Stimulated activated CD4-positive, alpha-beta T cell treated with anti-CD3 and anti-CD28 coated beads, Interleukin-2, amount 100 ng/mL, for 4 hours (primary cell): ENCODE data around the gene ITIH1.
"Not testable (repeated sequence)": the region's sequence is repeated elsewhere in the genome, so short reads cannot be mapped to it uniquely, and the experiment has no call there.

Experiments used
- DNase-seq: peaks from one replicate; pipeline ENCODE4 v3.0.0-alpha.2; 2020; ENCODE audit warnings: low read depth

The ITIH1 gene

DNA sequence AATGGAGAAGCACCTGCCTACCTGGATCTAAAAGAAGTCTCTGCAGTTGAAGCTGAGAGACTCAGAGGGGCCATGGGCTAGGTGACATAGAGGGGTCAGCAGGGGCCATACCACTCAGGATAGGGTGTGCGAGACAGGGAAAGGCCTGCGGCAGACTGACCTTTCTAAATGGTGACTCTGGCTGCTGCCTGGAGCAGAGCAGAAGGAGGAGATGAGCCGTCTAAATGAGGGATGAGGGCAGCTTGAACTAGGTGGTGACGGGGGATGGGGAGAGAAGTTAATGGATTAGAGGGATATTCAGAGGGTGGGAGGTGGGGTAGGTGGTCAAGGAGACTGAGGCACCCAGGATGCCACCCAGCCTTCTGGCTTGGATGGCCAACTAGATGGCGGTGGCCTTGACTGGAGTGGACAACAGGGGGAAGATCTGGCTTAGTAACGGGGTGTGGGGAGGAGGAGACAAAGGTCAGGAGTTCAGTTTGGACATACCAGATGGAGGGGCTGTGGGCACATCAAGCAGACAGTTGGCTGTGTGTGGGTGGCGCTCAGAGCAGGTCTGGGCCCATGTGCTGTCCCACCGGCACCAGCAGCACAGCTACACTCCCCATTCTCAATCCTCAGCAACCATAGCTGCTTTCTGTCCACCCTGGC lies 3.2 kb upstream of the ITIH1 start:
- DNase-seq, result no peak

DNA sequence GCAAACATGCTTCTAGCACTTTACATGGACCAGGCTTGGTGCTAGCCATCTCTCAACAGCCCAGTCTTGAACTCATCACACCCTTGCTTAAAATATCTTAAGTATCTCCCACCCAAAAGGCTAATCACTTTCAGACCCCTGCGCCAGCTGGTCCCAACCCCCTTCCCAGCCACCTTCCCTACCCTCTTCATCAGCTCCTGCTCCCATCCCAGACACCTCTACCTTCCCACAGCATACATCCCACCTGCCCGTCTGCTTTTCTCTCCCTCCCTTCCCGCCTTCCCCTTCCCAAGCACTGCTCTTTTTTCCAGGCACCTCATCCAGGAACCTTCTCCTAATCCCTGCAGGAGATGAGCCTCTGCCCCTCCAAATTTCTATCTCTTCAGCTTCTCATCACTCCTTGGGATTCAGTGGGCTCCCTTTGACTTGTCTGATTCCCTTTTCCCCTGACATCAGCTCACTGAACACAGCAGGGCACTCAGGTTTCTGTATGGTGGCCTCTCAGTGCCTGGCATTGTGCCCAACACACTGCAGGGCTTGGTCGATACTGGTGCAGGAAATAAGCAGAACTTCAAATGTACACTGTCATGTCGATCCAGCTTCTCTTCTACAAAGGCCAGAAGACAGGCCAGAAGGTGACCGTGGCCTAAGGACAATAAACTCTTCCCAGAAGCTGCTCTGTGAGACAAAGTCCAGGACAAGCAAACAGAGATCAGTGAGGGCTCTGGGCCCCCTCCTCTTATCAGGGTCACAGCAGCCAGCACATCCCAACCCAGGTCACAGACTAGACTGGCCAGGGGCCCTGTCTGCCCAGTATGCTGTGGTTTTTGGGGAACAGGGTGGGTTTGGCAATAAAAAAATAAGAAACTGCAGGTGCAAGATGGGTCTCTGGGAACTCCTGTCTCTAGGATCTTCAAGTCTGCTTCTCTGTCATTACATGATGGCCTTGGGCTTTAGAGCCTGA lies 2.2 kb upstream of the ITIH1 start:
- DNase-seq, result no peak

DNA sequence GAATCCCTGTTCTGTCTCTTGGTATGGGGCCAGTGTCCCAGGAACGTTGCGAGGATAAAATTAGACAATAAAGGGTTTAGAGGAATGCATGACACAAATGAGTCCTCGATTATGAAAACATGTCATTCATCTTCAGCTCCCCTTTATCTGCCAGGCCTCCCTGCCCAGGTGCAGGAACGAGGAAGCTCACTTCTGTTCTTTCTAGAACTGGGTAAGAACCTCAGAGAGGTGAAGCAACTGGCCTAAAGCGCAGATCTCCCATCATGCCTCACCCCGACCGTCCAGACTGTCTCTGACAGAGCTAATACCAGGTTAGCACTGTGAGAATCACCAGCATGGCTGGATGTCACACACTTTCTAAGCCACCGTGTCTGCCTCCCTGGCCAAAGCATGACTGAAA lies 1.5 kb upstream of the ITIH1 start:
- DNase-seq, result no peak

DNA sequence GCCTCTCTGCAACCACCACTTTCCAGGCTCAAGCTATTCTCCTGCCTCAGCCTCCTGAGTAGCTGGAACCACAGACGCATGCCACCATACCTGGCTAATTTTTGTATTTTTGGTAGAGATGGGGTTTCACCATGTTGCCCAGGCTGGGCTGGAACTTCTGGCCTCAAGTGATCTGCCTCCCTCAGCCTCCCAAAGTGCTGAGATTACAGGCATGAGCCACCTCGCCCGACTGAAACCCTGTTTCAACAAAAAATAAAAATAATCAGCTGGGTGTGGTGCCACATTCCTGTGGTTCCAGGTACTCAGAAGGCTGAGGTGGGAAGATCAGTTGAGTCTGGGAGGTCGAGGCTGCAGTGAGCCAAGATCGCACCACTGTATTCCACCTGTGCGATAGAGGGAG lies 913 bp upstream of the ITIH1 start:
- not testable (repeated sequence) for DNase-seq

DNA sequence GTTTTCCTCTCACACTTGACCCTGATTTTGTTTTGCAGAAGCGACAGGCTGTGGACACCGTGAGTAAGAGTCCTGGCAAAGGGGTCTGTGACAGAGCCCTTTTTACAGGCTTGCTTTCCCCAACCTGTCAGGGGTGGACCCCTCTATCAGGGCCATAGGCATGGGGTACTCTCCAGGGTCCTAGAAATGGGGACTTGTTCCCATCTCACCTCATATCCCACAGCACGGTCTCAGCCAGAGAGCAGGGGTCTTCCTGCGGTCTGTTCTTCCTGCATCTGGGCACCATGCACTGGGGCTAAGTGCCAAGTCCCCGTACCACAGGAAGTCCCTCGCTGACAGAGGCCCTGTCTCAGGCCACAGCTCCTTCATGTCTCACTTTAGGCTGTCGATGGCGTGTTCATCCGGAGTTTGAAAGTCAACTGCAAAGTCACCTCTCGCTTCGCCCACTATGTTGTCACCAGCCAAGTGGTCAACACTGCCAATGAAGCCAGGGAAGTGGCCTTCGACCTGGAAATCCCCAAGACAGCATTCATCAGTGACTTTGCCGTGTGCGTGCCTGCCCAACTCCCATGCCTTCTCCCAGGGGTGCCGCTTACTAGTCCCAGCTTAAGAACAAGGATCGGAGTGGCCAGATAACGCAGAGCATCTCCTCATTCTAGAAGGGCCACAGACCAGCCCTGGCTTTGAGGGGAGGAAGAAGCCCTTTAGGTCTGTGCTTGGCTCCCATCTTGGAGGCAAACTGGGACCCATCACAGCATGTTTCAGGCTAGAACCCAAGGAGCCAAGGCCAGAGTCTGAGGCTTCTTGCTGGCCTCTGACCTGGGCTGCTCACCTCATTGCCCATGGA lies 783 bp downstream of the ITIH1 start:
- DNase-seq, result no peak

DNA sequence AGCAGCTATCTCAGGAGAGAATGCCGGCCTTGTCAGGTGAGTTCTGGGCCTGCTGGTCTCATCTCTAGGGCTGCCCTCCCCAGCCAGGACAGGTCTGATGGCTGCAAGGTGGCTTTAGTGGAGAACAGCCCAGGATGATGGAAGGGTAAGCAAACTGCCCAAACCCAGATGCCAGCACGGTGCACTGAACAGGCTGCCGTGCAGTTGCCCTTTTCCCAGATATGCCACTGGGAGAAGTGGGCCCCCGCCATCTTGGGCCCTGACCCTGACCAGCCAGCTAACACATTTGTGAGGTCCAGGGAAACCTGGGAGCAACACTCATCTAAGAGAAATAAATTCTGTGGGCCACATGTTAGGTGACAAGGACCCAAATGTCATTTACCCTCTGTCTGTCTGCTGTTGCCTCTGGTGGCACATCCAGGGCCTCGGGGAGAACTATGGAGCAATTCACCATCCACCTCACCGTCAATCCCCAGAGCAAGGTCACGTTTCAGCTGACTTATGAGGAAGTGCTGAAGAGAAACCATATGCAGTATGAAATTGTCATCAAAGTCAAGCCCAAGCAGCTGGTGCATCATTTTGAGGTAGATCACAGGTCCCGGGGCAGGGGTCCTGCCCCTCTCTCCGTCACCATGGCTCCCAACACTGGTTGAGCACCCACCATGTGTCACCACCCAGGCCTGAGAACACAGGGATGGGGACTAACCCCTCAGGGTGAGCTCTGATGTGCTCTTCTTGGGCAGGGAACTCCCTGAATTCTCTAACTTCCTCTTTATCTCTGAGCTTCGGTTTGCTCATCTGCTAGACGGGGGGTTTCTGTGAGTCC lies 1.8 kb downstream of the ITIH1 start:
- DNase-seq, result no peak

DNA sequence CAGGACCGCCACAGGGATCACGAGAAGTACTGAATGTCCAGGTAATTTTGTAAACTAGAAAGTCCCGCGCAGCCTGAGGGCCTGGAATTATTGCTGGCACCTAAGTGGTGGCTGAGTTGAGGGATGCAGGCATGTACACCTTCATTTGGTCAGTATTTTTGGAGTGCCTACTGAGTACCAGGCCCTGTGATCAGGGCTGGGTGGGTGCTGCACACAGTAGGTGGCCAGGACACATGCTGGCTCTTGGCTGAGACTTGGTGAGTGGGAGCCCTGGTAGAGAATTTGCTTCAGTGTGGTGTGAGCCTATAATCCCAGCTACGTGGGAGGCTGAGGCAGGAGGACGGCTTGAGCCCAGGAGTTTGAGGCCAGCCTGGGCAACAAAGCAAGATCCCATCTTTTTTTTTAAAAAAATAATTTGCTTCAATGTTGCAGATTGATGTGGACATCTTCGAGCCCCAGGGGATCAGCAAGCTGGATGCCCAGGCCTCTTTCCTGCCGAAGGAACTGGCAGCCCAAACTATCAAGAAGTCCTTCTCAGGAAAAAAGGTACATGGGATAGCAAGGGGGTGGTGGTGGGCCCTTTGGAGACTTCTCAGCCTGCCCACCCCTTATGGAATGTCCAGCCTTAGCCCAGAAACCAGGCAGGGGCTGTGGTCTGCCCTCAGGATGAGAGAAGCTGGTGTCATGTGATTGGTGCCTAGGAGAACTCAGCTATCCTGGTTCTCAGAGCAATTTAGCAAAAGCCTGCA lies 2.6 kb downstream of the ITIH1 start:
- no peak for DNase-seq

DNA sequence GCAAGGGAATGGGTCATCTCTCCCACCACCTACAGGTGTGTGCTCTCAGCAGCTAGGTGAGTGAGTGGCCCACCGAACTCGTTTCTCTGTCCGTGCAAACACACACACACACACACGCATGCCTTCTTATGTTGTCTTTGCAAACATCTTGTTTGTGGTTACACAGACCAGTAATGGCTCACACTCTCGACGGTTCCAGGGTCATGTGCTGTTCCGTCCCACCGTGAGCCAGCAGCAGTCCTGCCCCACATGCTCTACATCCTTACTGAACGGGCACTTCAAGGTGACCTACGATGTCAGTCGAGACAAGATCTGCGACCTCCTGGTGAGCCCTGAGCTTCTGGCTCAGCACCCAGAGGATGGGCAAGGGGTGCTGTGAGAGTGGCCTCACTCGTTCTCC lies 4.3 kb downstream of the ITIH1 start:
- DNase-seq, result no peak

DNA sequence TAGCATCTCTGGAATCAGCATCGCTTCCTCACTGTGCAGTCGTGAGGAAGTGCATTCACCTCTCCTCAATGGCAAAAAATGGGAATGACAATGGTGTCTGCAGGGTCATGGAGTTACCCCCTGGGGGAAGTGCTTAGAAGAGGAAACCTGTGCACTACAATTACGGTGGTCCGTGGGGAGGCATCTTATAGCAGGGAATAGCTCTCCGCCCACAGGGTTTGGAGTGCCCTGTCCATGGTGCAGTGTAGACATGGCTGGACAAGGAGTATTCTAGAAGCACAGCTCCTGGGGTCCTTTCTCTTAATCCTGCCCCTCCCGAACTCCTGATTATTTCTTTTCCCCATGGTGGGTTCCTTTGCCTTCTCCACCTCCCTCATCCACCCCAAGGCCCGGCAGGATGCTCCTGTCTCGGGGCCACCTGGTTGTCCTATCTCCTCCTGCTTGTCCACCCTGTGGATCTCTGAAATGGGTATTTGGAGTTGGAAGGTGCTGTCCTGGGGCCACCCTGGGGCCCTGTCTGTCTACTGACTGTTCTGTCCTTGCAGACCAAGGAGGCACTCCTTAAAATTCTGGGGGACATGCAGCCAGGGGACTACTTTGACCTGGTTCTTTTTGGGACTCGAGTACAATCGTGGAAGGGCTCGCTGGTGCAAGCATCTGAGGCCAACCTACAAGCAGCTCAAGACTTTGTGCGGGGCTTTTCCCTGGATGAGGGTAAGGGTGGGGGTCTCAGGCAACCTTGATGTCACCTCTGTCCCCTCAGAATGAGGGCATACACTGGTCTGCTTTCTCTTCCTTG lies 5.2 kb downstream of the ITIH1 start:
- no peak for DNase-seq

DNA sequence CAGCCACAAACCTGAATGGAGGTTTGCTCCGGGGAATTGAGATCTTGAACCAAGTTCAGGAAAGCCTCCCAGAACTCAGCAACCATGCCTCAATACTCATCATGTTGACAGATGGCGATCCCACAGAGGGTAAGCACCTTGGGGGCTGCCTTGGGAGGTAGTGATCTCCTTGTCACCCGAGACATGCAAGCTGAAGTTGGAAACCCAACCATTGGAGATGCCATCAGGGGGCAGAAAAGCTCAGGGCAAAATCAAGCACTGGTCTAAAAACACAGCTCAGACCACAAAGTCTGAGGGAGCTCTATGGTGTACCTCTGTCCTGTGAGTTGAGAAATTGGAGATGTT lies 5.8 kb downstream of the ITIH1 start:
- no peak for DNase-seq

DNA sequence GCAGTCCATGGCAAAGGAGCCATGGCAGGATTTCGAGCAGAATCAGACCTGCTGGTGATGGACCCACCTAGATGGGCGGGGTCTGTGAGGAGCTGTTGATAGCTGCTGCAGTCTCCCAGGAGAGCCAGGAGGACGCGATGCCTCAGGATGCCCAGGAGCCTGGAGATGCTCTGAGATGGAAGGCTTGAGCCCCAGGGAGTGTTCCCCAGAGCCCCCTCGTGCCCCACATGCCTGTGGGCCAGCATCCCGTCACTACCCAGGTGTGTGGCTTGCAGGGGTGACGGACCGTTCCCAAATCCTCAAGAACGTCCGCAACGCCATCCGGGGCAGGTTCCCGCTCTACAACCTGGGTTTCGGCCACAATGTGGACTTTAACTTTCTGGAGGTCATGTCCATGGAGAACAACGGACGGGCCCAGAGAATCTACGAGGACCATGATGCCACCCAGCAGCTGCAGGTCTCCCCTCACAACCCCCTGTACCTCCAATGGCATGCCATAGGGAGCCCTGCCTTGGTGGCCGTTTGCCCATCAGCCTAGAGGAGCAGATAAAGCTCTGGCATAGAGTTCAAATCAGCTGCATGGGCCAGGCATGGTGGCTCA lies 6.7 kb downstream of the ITIH1 start:
- no peak for DNase-seq

DNA sequence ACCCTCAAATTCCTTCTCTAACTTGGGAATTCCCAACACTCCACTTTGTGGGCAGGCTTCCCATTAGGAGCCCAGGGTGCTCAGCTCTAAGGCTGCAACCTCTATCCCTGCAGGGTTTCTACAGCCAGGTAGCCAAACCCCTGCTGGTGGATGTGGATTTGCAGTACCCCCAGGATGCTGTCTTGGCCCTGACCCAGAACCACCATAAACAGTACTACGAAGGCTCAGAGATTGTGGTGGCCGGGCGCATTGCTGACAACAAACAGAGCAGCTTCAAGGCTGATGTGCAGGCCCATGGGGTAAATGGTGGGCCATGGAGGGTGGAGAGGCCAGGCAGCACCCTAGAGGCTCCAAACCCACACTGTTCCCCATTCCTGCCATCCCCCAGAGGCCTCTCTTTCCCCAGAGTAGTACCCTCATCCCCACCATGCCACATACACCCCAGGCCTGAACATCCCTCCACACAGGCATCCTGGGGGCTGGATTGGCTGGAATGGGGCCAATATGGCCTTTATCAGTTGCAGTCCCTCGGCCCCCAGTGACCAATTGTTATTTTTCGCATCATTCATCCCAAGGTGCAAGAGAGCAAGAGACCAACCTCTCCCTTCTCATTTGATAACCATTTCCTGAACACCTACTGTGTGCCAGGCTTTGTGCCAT lies 7.7 kb downstream of the ITIH1 start:
- DNase-seq, result no peak

DNA sequence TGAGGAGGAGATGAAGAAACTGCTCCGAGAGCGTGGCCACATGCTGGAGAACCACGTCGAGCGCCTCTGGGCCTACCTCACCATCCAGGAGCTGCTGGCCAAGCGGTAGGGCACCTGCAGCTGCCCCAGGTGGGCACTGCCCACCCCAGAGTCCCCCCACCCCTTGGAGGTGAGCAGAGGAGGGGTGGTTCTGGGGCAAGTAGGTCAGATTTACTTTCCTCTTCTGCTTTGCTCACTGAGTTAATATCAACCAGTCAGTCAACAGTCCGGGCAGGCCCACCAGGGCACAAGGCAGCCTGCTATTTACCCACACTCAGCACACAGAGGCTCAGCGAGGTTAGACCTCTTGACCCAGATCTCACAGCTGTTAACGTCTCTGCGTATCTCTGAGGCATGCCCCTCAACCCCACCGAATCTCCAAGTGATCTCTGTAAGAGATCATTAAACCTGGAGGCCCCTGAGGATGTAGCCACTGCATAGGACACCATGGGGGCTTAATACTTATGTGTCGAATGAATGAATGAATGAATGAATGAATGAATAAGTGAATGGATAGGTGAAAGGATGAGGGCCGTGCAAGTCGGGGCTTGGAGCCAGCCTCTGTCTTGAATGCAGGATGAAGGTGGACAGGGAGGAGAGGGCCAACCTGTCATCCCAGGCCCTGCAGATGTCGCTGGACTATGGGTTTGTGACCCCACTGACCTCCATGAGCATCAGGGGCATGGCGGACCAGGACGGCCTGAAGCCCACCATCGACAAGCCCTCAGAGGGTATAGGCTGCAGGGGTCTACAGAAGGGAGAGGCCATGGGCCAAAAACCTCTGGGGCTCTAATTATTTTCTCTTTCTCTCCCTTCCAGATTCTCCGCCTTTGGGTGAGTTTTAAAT lies 9.2 kb downstream of the ITIH1 start:
- DNase-seq, result no peak

DNA sequence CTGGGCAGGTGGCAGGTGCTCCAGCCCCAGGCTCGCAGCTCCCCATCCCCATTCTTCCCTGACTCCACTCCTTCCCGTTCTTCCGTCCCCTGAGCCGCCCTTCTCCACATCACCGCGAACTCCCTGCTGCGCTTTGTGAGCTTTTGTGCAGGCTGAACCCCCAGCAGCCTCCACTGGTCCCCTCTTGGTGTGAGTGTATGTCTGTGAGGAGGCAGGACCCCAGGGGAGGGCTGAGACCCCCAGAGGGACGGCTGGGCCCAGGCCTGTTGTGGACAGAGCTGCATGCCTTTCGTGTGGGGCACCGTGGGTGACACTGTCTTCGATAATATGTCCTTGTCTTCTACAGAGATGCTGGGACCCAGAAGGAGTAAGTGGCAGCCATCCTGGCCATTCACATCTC lies 9.8 kb downstream of the ITIH1 start:
- DNase-seq, result no peak

DNA sequence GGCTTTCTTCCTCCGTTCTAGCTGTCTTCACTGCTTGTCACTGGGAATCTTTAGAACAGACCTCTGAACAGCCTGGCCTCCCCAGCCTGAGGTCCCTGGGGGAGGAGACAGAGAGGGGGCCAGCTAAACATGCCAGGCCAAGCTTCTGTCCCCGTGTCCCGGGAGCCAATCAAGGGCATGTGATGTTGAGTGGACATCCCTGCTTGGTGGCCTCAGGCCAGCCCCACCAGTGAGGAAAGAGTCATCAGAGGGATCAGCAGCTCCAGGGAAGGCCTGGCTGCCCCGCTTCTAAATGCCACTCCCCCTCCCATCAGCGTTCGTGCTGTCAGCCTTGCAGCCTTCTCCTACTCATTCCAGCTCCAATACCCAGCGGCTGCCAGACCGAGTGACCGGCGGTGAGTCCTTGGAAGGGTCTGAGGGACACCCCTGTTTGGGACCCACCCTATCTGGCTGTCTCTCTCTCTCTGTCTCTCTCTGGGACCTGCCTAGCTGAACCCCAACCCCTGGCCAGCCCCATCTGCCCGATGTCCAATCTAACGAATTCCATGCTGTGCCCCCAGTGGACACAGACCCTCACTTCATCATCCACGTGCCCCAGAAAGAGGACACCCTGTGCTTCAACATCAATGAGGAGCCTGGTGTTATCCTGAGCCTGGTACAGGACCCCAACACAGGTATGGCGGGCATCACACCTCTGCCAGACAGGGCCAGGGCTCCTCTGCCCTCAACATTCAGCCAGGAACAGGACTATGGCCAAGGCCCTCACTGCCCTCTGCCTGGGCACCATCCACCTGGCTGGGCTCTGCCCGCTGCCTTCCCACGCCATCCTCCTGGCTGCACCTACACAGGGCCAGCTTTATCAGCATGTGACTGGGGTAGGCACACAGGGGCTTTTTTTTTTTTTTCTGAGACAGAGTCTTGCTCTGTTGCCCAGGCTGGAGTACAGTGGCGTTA lies 10.6 kb downstream of the ITIH1 start:
- DNase-seq, result no peak

DNA sequence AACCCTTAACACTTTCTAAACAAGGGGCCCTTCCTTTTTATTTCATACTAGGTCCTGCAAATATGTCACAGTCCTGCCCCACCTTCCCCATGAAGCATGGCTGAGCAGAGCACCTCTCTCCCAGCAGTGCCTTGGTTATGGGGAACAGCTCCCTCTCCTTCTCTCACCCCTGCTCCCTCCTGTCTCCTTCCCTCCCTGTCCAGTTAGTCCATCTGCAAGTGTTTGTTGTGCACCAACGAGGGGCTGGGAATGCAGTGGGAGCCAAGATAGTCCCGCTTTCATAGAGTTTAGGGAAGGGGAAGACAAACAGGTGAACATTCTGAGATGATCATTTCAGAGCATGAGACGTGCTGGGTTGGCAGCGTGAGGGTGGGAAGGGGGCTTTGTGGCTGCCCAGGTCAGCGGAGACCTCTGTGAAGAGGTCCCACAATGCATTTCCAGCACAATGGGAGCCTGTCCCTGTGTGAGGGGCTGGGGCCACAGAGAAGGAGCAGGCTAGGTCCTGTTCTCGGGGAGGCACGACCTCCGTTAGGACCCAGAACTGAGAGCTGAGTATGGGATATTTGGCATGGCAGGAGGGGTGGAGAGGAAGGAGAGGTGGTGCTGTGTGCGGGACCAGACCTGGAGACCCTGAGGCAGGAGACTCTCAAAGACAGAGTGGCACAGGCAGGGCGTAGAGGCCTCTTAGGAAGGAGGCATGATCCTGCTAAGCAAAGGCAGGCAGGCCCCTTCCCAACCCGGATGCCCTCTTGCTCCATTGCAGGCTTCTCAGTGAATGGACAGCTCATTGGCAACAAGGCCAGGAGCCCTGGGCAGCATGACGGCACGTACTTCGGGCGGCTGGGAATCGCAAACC lies 11.7 kb downstream of the ITIH1 start:
- no peak for DNase-seq
